Fibroblast of the aortic adventitia (primary cell): ENCODE results near the gene KCNC1. TPM values are rescaled to one million over a fixed set of nuclear protein-coding genes. Genes with fewer than 3 reads are reported as not detected.

ENCODE experiments used
- DNase-seq: peaks from one replicate; pipeline ENCODE4 v3.0.0-alpha.2; 2010; ENCODE audit warnings: low read depth
- H3K4me3 ChIP-seq: 2 replicates; pipeline ENCODE4 v1.5.1; 2011; ENCODE audit warnings: low read depth, mild to moderate bottlenecking, control low read depth, low read length, moderate library complexity
- total RNA-seq: library from RNA; depleted of rRNA; stranded (reverse); fragments of >200 nt; gene quantifications from 2 replicates; pipeline ENCODE4 v1.2.3, GENCODE V29; 2012; ENCODE audit warnings: low replicate concordance
- TF ChIP-seq, protein P1 (sequence below): IDR thresholded peaks from 2 replicates; pipeline ENCODE4 v1.5.1; 2011; ENCODE audit warnings: mild to moderate bottlenecking, low read length, control low read depth, inconsistent platforms; ENCODE audit not compliant: insufficient read depth

The KCNC1 gene
- total RNA-seq, 1 donor = not detected

DNA sequence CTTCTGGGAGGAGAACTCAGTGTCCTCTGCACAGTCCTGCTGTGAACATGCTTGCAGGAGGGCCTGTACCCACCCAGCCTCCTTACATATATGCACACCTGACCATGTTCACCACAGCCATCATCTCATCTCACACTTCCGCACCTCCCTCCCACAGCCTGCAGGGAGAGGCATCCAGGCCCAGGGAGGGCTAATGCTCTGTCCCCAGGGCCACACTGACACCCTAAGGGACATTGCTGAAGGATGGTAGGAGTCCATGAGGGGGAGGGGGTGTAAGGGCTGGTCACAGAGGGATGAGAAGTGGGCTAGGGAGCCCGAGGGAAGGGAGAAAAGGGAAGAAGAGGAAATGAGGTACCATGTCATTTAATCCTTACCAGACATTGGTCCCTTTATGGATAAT, 4.4 kb upstream of the KCNC1 start:
- no peak overlapping the region for H3K4me3 ChIP-seq
- no peak for DNase-seq
- TF ChIP-seq, protein P1, sequence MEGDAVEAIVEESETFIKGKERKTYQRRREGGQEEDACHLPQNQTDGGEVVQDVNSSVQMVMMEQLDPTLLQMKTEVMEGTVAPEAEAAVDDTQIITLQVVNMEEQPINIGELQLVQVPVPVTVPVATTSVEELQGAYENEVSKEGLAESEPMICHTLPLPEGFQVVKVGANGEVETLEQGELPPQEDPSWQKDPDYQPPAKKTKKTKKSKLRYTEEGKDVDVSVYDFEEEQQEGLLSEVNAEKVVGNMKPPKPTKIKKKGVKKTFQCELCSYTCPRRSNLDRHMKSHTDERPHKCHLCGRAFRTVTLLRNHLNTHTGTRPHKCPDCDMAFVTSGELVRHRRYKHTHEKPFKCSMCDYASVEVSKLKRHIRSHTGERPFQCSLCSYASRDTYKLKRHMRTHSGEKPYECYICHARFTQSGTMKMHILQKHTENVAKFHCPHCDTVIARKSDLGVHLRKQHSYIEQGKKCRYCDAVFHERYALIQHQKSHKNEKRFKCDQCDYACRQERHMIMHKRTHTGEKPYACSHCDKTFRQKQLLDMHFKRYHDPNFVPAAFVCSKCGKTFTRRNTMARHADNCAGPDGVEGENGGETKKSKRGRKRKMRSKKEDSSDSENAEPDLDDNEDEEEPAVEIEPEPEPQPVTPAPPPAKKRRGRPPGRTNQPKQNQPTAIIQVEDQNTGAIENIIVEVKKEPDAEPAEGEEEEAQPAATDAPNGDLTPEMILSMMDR = no peak

DNA sequence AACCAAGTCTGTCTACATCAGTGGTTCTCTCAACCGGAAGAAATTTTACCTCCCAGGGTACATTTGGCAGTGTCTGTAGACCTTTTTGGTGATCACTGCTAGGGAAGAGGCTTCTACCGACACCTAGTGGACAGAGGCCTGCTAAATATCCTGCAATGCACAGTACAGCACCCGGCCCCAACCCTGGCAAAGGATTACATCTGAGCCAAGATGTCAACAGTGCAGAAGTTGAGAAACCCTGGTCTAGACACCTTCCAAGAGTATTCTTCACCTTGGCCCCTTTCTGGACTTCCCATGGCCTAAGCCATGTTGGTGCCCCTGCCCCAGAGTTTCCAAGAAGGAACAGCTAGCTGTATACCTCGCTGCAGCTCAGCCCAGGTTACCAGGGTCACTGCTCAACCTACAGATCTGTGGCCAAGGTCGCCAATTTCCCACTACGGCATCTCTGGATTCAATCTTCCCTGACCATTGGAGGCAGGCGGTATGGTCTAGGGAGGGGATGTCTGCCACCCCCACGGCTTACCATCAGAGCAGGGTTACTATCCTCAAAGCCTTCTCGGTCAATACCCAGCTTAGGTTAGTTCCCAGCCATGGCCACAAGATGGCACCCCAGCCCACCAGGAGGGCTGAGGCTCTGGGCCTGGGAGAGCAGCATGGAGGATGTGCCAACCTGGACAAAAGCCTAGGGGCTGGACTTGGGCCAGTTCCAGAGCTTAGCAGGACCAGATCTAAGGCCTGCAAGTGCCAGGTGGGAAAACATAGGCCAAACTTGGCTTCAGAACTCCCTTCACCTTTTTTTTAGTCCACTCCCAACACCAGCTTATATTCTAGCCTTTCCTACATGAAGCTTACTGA, 3.7 kb upstream of the KCNC1 start:
- peak; percentile 81 for DNase-seq
- H3K4me3 ChIP-seq = no peak overlapping the region
- TF ChIP-seq, protein P1 = peak; percentile 98

DNA sequence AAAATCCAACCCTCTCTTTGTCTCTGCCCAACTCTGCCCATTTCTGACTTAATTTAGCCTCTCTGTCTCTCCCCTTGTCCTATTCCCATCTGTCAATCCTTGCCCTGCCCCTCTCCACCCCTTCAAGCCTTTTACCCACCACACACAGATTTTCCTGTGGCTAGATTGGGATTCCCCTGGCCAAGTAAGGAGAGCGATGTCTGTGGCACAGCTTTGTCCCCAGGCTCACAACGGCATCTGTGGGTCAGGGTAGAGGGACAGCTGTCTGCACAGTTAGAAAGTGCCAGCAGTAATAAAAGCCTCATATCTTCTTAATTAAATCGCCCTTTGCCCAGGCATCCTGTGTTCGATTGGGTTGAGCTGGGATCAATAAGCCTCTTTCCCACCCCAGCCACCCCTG, 1.3 kb upstream of the KCNC1 start:
- no peak overlapping the region for H3K4me3 ChIP-seq
- no peak for DNase-seq
- TF ChIP-seq, protein P1 = no peak

DNA sequence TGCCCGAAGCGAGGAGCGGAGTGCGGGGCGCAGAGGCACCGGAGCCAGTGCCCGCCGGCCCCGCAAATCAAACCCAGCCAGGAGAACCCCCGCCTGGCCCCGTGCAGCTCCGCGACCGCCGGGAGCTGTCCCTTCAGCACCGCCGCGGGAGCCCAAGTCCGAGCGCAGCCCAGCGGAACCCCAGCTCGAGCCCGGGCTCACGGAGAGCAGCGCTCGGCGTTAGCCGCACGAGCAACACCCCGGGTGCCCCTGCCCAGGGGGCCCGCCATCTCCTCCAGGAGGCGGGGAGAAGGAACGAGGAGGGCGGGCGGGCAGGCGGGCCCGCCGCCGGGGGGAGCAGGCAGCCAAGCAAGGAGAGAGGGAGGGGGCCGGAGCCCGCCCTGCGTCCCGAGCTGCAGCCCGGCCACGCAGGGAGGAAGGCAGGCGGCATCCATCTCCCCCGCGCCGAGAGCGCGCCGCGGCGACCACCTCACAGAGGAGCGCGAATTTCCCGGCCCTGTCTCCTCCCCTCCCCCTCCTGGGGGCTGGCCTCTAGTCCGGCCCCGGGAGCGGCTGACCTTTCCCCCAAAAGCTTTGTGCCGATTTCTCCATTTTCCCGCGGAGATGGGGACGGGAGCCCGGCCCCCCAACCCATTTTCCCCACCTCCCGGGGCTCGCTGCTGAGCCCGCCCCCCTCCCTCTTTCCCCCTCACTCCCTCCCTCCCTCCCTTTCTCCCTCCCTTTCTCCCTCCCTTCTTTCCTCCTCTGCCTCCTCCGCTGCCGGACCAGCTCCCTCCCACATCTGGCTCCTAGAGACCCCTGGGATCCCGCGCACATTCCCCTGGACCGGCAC, 621 bp downstream of the KCNC1 start:
- H3K4me3 ChIP-seq = peak overlapping the region; percentile 9
- TF ChIP-seq, protein P1 = no peak
- DNase-seq = peak; percentile 59

DNA sequence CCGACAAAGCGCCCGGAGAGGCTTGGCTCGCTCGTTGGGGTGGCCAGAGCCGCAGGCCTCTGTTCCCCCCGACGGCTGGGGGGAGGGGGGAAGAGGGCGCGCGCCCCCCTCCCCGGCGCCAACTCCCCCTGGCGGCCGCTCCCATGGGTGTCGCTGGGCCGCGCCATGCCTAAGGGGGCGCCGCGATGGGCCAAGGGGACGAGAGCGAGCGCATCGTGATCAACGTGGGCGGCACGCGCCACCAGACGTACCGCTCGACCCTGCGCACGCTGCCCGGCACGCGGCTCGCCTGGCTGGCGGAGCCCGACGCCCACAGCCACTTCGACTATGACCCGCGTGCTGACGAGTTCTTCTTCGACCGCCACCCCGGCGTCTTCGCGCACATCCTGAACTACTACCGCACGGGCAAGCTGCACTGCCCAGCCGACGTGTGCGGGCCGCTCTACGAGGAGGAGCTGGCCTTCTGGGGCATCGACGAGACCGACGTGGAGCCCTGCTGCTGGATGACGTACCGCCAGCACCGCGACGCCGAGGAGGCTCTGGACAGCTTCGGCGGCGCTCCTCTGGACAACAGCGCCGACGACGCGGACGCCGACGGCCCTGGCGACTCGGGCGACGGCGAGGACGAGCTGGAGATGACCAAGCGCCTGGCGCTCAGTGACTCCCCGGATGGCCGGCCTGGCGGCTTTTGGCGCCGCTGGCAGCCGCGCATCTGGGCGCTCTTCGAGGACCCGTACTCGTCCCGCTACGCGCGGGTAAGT, 1.4 kb downstream of the KCNC1 start:
- no peak overlapping the region for H3K4me3 ChIP-seq
- no peak for DNase-seq
- TF ChIP-seq, protein P1 = no peak

DNA sequence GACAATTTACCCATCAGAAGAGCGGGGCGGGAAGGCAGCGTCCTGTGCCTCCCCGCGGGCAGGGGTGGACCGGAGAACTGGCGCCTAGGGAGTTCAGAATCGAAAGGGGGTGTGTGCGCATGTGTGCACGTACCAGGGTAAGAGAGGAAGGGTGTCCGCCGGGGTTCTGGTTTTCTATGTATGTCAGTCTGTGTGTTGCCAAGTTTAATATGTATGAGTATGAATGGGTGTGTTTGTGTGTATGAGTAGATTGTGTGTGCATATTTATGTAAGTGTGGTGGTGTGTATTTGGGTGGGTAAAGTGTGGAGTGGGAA, 2.0 kb downstream of the KCNC1 start:
- H3K4me3 ChIP-seq = no peak overlapping the region
- TF ChIP-seq, protein P1 = no peak
- DNase-seq = no peak
